PFSK-1 (cell line): ENCODE measurements around the gene PIK3R1.

Source experiments
- FOXP2 ChIP-seq: optimal IDR thresholded peaks from 2 replicates; pipeline ENCODE3; 2011; ENCODE audit warnings: borderline replicate concordance, control low read depth, inconsistent platforms; ENCODE audit not compliant: insufficient read depth; ENCODE audit errors: extremely low read length, extremely low read depth
- POLR2AphosphoS5 ChIP-seq: IDR thresholded peaks from 2 replicates; pipeline ENCODE4 v1.6.1; 2012; ENCODE audit warnings: low read depth, mild to moderate bottlenecking, control low read depth, low read length, moderate library complexity
- SIN3A ChIP-seq: IDR thresholded peaks from 2 replicates; pipeline ENCODE4 v1.6.1; 2012; ENCODE audit warnings: mild to moderate bottlenecking, low read length, moderate library complexity, borderline replicate concordance; ENCODE audit not compliant: insufficient read depth
- TAF1 ChIP-seq: IDR thresholded peaks from 2 replicates; pipeline ENCODE4 v1.6.1; 2012; ENCODE audit warnings: low read length, control low read depth, borderline replicate concordance; ENCODE audit not compliant: insufficient read depth

- no peak for TF ChIP-seq SIN3A
- no peak for TF ChIP-seq FOXP2
- no peak for TF ChIP-seq TAF1
- TF ChIP-seq POLR2AphosphoS5 = no peak
Measured at GRCh38 chr5:68227532-68228160, 12.1 kb downstream of the PIK3R1 start.
